Epithelial cell of esophagus (primary cell): ENCODE data around the gene CFAP69.
A peak's percentile ranks its signal among the peaks of the same experiment; 100 is the strongest.
"Not testable (repeated sequence)": the region's sequence is repeated elsewhere in the genome, so short reads cannot be mapped to it uniquely, and the experiment has no call there.

Experiments
- DNase-seq: peaks from one replicate; pipeline ENCODE4 v3.0.0; 2010; ENCODE audit warnings: low read depth
- H3K4me3 ChIP-seq: 2 replicates; pipeline ENCODE4 v1.5.1; 2011; ENCODE audit warnings: mild to moderate bottlenecking, low read length, control low read depth
- TF ChIP-seq, protein P1 (sequence below): IDR thresholded peaks from 2 replicates; pipeline ENCODE4 v1.5.1; 2011; ENCODE audit warnings: low read depth, mild to moderate bottlenecking, low read length, control low read depth, inconsistent platforms; ENCODE audit not compliant: insufficient read depth; ENCODE audit errors: missing control alignments

The CFAP69 gene

DNA sequence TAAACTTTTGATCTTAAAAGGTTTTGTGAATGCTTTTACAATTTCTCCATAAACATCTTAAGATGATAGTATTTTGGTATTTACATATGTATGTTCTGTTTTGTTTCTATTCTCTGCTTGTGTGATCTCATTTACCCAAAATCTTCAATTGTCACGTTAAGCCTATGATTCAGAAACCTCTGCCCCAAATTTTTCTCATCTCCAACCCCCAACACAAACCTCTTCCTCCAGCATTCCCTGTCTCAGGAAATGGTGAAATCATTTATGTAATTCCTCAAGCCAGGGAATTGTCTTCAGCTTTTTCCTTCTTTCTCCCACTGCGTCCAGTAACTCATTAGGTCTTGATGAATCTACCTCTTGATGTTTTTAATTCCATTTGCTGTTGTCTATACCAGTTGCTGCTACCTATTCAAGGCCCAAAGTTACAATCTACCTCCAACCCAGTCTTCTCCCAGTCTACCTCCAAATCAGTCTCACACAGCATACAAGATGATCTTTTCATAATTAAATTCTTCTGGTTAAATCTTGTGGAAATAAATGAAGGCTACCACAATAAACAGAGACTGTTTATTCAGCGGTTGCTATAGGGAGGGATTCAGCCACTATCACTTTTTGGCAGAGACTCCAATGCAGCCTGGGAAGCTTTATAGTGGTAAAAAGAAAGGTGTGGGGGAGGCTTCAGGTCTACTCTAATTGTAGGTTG is 5.8 kb downstream of the CFAP69 start:
- TF ChIP-seq, protein P1, sequence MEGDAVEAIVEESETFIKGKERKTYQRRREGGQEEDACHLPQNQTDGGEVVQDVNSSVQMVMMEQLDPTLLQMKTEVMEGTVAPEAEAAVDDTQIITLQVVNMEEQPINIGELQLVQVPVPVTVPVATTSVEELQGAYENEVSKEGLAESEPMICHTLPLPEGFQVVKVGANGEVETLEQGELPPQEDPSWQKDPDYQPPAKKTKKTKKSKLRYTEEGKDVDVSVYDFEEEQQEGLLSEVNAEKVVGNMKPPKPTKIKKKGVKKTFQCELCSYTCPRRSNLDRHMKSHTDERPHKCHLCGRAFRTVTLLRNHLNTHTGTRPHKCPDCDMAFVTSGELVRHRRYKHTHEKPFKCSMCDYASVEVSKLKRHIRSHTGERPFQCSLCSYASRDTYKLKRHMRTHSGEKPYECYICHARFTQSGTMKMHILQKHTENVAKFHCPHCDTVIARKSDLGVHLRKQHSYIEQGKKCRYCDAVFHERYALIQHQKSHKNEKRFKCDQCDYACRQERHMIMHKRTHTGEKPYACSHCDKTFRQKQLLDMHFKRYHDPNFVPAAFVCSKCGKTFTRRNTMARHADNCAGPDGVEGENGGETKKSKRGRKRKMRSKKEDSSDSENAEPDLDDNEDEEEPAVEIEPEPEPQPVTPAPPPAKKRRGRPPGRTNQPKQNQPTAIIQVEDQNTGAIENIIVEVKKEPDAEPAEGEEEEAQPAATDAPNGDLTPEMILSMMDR = no peak
- DNase-seq = peak; percentile 7
- no peak overlapping the region for H3K4me3 ChIP-seq

DNA sequence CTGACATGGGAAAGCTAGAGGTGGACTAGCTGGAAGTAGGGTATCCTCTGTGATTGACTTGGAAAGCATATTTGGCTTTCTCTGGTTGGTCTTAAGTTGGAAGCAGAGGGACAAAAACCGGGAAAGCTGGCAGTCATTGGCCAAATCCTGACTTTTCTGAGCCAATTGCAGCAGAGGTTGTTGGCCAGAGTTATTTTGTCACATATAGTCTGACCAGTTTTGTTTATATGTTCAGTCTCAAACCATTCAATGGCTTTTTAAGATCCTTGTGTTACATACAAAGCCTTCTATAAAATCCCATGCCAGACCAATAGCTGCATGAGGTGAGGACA is 6.3 kb downstream of the CFAP69 start:
- H3K4me3 ChIP-seq = no peak overlapping the region
- TF ChIP-seq, protein P1 = no peak
- no peak for DNase-seq

DNA sequence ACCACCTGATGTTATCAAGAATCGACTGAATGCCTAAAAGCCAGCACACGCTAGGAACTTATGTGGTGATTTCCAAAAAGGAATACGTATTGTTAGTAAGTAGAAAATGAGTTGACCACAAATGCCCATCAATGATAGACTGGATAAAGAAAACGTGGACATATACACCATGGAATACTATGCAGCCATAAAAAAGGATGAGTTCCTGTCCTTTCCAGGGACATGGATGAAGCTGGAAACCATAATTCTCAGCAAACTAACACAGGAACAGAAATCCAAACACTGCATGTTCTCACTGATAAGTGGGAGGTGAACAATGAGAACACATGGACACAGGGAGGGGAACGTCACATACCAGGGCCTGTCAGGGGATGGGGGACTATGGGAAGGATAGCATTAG is 11.0 kb downstream of the CFAP69 start:
- not testable (repeated sequence) for DNase-seq, H3K4me3 ChIP-seq

DNA sequence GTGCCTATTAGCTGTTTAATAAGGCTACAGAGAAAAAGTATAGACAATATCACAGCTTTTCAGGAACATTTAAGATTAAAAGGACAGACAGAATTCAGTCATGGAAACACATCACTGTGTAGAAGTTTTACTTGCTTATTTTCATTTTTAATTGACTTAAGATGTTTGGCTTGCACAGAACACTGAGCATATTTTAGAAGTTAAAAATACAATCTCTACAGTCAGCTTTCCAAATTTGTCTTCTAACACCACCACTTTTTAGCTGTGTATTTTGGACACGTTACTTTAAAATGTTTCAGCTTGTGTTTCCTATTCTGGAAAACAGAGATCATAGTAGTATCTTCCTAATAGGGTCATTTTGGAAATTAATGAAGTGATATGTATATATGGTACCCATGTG is 11.8 kb downstream of the CFAP69 start:
- TF ChIP-seq, protein P1 = no peak
- DNase-seq = no peak
- no peak overlapping the region for H3K4me3 ChIP-seq

DNA sequence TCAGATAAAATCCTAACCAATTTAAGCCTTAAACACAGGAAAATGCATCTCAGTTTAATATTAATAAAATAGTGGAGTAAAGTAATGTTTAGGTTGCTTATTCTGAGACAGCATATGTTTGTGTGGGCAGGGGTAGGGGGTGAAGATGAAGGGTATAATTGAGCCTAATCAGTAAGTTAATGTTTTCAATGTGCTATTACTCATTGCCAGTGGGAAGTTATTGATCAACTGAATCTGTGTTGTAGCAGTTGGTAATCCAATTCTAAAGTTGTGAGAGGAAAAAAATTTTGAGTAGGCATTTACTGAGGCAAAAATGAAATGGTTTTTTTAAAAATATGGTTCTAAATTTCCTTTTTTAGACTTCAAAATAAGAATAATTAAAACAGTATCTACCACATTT is 16.5 kb downstream of the CFAP69 start:
- no peak overlapping the region for H3K4me3 ChIP-seq
- no peak for DNase-seq
- TF ChIP-seq, protein P1 = no peak

DNA sequence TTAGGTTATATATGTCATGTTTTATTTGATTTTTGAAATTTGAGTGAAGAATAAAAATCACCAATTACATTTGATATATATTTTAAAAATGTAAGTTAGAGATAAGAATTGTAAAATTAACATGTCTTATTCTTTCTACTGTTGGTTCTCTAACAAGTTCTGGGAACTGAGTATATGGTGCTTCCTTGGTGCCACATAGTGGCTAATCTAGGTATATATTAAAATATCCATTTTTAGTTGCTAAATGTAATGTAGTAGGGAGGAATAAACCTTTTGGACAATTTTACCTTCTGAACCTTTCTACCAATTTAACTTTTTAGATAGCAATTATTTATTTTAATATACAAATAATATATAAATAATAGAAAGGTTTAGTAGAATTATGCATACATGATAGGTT is 17.5 kb downstream of the CFAP69 start:
- TF ChIP-seq, protein P1 = peak; percentile 51
- peak; percentile 51 for DNase-seq

DNA sequence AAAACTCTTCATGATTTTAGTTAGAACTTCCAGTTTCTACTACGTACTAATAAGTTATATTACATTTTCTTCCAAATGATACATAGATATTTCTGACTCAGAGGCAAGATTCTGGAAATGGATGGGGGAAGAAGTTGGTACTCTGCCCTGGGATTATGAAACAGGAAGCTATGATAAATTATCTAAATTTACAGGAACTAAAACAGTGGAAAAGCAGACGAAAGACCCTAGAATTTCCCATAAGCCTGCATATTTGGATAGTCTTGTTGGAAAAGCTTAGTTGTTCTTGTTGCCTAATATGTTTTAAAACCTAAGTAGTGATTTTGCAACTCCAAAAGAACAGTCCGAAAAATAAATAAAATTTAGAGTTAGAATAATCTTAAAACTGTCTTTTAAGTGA is 21.8 kb downstream of the CFAP69 start:
- no peak for DNase-seq
- no peak overlapping the region for H3K4me3 ChIP-seq
- TF ChIP-seq, protein P1 = no peak

More for the DNA sequence above, 17.5 kb downstream of the CFAP69 start:
- no peak overlapping the region for H3K4me3 ChIP-seq
